GM12873 (cell line): ENCODE results near the gene DLG5.

ENCODE experiments used
- CTCF ChIP-seq: IDR thresholded peaks from 2 replicates; pipeline ENCODE4 v1.5.1; 2012; ENCODE audit warnings: low read depth, mild to moderate bottlenecking, moderate library complexity, low read length, control low read depth; ENCODE audit not compliant: insufficient read depth; ENCODE audit errors: missing control alignments

The DLG5 gene

GRCh38 chr10:77961668-77962067 lies 35.1 kb upstream of the DLG5 start:
- no peak for TF ChIP-seq CTCF

GRCh38 chr10:77960829-77961329 lies 34.3 kb upstream of the DLG5 start:
- no peak for TF ChIP-seq CTCF

GRCh38 chr10:77959887-77960455 lies 33.4 kb upstream of the DLG5 start:
- TF ChIP-seq CTCF, result no peak

GRCh38 chr10:77959384-77959783 lies 32.8 kb upstream of the DLG5 start:
- no peak for TF ChIP-seq CTCF

- TF ChIP-seq CTCF, result no peak
These were observed 28.6 kb upstream of the DLG5 start for GRCh38 chr10:77955136-77955535.

- TF ChIP-seq CTCF, result no peak
These were observed 22.6 kb upstream of the DLG5 start for GRCh38 chr10:77949167-77949566.

GRCh38 chr10:77946084-77946483 lies 19.5 kb upstream of the DLG5 start:
- TF ChIP-seq CTCF, result no peak
